Measurements from ENCODE around the gene LPP. TPM values are rescaled to one million over a fixed set of nuclear protein-coding genes. Genes with fewer than 3 reads are reported as not detected.

Gene LPP
- total RNA-seq, 4 donors from 2014 or later = 1,872 to 3,079 (median 2,300) TPM

- WGBS = 94% methylated on average over 5 of the region's 5 CpGs
- Histone ChIP-seq H3K36me3 (peaks cover 4 to 32% (median 5%) of the 10 kb centered on the region in 4 donors), H3K4me1 (peaks cover 10 to 100% (median 93%) of the 10 kb centered on the region in 4 donors), H3K27me3 (no peaks in the 10 kb centered on the region), H3K9me3 (no peaks in the 10 kb centered on the region), H3K4me3 (no peak overlapping the region), H3K27ac (replicated peaks in 1 of 4) (peak overlapping the region in 3 of 4 donors; percentile 7 to 55 (median 15))
- intact Hi-C loops (cut with DNase I) = no loop called here
- no peak for DNase-seq (ENCODE audit: extremely low spot score)
- TF ChIP-seq POLR2A (IDR thresholded peaks at IDR 0.05; ENCODE audit: low read depth) (no peak), POLR2AphosphoS5 (IDR thresholded peaks at IDR 0.05) (peak in 1 of 2 donors; percentile 20)
Measured at GRCh38 chr3:188523291-188523690, 369.3 kb downstream of the LPP start.

DNA sequence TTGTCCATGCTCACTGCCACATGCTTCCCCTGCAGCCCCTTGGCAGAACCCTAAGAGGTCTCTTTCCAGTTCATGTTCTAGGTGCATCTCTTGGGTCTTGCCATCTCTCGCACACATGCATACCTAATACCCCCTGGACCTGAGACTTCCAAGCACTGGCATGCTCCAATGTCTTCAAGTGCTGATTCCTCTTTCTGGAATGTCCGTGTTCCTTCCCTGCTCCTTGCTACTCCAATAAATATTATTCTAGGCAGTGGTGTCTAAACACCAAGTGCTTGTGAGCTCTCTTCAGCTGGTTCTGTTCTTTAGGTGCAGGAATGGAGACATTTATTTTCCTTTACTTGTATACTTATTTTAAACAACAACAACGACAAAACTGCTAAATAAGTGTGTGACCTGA lies 370.1 kb downstream of the LPP start:
- DNase-seq (ENCODE audit: extremely low spot score) = no peak
- intact Hi-C loops (cut with DNase I) = no loop called here
- peaks cover 4 to 32% (median 5%) of the 10 kb centered on the region in 4 donors for H3K36me3 ChIP-seq
- WGBS = 45% methylated on average over 3 of the region's 3 CpGs
- no peak overlapping the region for H3K4me3 ChIP-seq
- TF ChIP-seq POLR2A (IDR thresholded peaks at IDR 0.05; ENCODE audit: low read depth) (no peak), POLR2AphosphoS5 (IDR thresholded peaks at IDR 0.05) (peak in 1 of 2 donors; percentile 47), EP300 (IDR thresholded peaks at IDR 0.05) (no peak)
- TF ChIP-seq, protein P1, sequence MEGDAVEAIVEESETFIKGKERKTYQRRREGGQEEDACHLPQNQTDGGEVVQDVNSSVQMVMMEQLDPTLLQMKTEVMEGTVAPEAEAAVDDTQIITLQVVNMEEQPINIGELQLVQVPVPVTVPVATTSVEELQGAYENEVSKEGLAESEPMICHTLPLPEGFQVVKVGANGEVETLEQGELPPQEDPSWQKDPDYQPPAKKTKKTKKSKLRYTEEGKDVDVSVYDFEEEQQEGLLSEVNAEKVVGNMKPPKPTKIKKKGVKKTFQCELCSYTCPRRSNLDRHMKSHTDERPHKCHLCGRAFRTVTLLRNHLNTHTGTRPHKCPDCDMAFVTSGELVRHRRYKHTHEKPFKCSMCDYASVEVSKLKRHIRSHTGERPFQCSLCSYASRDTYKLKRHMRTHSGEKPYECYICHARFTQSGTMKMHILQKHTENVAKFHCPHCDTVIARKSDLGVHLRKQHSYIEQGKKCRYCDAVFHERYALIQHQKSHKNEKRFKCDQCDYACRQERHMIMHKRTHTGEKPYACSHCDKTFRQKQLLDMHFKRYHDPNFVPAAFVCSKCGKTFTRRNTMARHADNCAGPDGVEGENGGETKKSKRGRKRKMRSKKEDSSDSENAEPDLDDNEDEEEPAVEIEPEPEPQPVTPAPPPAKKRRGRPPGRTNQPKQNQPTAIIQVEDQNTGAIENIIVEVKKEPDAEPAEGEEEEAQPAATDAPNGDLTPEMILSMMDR (IDR thresholded peaks at IDR 0.05) = no peak
- peak overlapping the region in 3 of 4 donors; percentile 7 to 55 (median 37) for H3K27ac ChIP-seq (replicated peaks in 1 of 4)
- H3K9me3 ChIP-seq = no peaks in the 10 kb centered on the region
- H3K4me1 ChIP-seq = peaks cover 10 to 100% (median 93%) of the 10 kb centered on the region in 4 donors
- H3K27me3 ChIP-seq = no peaks in the 10 kb centered on the region

GRCh38 chr3:188526057-188526456 lies 372.1 kb downstream of the LPP start:
- H3K27ac ChIP-seq (replicated peaks in 1 of 4) = peak overlapping the region; percentile 5 to 58 (median 30)
- TF ChIP-seq POLR2AphosphoS5 (IDR thresholded peaks at IDR 0.05) (peak in 1 of 2 donors; percentile 15), POLR2A (IDR thresholded peaks at IDR 0.05; ENCODE audit: low read depth) (no peak), EP300 (IDR thresholded peaks at IDR 0.05) (no peak)
- TF ChIP-seq, protein P1 (IDR thresholded peaks at IDR 0.05) = peak; percentile 9 to 21 (median 11)
- no peak overlapping the region for H3K4me3 ChIP-seq
- no peaks in the 10 kb centered on the region for H3K9me3 ChIP-seq
- intact Hi-C loops (cut with DNase I) = no loop called here
- no peak for DNase-seq (ENCODE audit: extremely low spot score)
- 70% methylated on average over 5 of the region's 5 CpGs for WGBS
- peaks cover 4 to 32% (median 5%) of the 10 kb centered on the region in 4 donors for H3K36me3 ChIP-seq
- no peaks in the 10 kb centered on the region for H3K27me3 ChIP-seq
- H3K4me1 ChIP-seq = peaks cover 0 to 99% (median 94%) of the 10 kb centered on the region in 4 donors

DNA sequence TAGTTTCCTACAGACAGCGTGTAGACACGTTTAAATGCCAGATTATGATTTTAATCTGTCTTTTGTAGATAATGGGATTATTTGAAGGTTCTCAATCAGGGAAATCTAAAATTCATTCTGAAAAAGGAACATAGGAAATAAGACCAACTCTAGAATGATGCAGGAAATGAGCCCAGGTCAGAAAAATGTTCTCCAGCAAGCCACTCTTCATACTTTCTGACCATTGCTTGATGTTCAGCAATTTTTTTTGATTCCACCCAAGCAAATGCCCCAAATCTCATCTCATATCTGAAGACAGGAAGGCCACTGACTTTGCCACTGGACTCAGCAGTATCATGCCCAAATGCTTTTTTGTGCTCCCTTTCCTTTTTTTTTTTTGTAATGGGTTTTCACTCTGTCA lies 373.4 kb downstream of the LPP start:
- Histone ChIP-seq H3K9me3 (no peaks in the 10 kb centered on the region), H3K27ac (replicated peaks in 1 of 4) (peak overlapping the region in 1 of 4 donors; percentile 5), H3K36me3 (peaks cover 4 to 32% (median 5%) of the 10 kb centered on the region in 4 donors), H3K27me3 (no peaks in the 10 kb centered on the region), H3K4me1 (peaks cover 0 to 99% (median 93%) of the 10 kb centered on the region in 4 donors), H3K4me3 (no peak overlapping the region)
- no peak for TF ChIP-seq EP300 (IDR thresholded peaks at IDR 0.05)
- TF ChIP-seq POLR2AphosphoS5 (IDR thresholded peaks at IDR 0.05) = no peak
- TF ChIP-seq, protein P1 (IDR thresholded peaks at IDR 0.05) = no peak
- TF ChIP-seq POLR2A (IDR thresholded peaks at IDR 0.05; ENCODE audit: low read depth) = no peak
- intact Hi-C loops (cut with DNase I) = no loop called here
- no peak for DNase-seq (ENCODE audit: extremely low spot score)
- 81% methylated on average over 2 of the region's 2 CpGs for WGBS

GRCh38 chr3:188528396-188528795 lies 374.4 kb downstream of the LPP start:
- Histone ChIP-seq H3K4me1 (peaks cover 0 to 99% (median 94%) of the 10 kb centered on the region in 4 donors), H3K36me3 (peaks cover 4 to 32% (median 5%) of the 10 kb centered on the region in 4 donors), H3K9me3 (no peaks in the 10 kb centered on the region), H3K27ac (replicated peaks in 1 of 4) (peak overlapping the region in 3 of 4 donors; percentile 6 to 39 (median 21)), H3K4me3 (no peak overlapping the region), H3K27me3 (no peaks in the 10 kb centered on the region)
- WGBS = 53% methylated on average over 3 of the region's 3 CpGs
- DNase-seq (ENCODE audit: extremely low spot score) = no peak
- intact Hi-C loops (cut with DNase I) = no loop called here
- TF ChIP-seq POLR2A (IDR thresholded peaks at IDR 0.05; ENCODE audit: low read depth) (no peak), POLR2AphosphoS5 (IDR thresholded peaks at IDR 0.05) (peak in 1 of 2 donors; percentile 8)
